SK-N-SH treated with all-trans-retinoic acid at 6 μM for 48 hours (cell line): ENCODE results near the gene PLEKHH3.

Source experiments
- ATAC-seq: fragments of 200-7000 bp; cut with Tn5 transposase; 3 replicates; pipeline ENCODE4 v1.9.1; 2020; ENCODE audit warnings: mild to moderate bottlenecking, moderate library complexity
- ARNTL ChIP-seq: fragments of 450-650 bp; formaldehyde crosslinking; IDR thresholded peaks from 2 replicates; pipeline ENCODE4 v1.5.0; 2020; ENCODE audit warnings: low read depth, mild to moderate bottlenecking, moderate library complexity, borderline replicate concordance
- BACH2 ChIP-seq: fragments of 250-450 bp; sonication (Bioruptor Pico); IDR thresholded peaks from 2 replicates; pipeline ENCODE4 v1.9.0; 2021; ENCODE audit warnings: mild to moderate bottlenecking, borderline replicate concordance
- CREB5 ChIP-seq: fragments of 250-450 bp; sonication (Bioruptor Pico); IDR thresholded peaks from 2 replicates; pipeline ENCODE4 v1.5.1; 2020; ENCODE audit warnings: low read depth, mild to moderate bottlenecking, moderate library complexity
- CSDC2 ChIP-seq: fragments of 250-450 bp; sonication (Bioruptor Pico); IDR thresholded peaks from 2 replicates; pipeline ENCODE4 v1.5.0; 2020; ENCODE audit warnings: mild to moderate bottlenecking, moderate library complexity
- ESRRG ChIP-seq: fragments of 250-450 bp; sonication (Bioruptor Pico); IDR thresholded peaks from 2 replicates; pipeline ENCODE4 v1.6.1; 2021; ENCODE audit warnings: mild to moderate bottlenecking
- GLIS3 ChIP-seq: fragments of 250-450 bp; sonication (Bioruptor Pico); IDR thresholded peaks from 2 replicates; pipeline ENCODE4 v1.5.0; 2020; ENCODE audit warnings: mild to moderate bottlenecking, moderate library complexity
- ISL1 ChIP-seq: fragments of 250-450 bp; sonication (Bioruptor Pico); IDR thresholded peaks from 2 replicates; pipeline ENCODE4 v2.1.2; 2022; ENCODE audit warnings: mild to moderate bottlenecking, moderate library complexity
- OSR1 ChIP-seq: fragments of 250-450 bp; sonication (Bioruptor Pico); IDR thresholded peaks from 2 replicates; pipeline ENCODE4 v1.8.0; 2022; ENCODE audit warnings: moderate library complexity, mild to moderate bottlenecking, inconsistent platforms
- PATZ1 ChIP-seq: fragments of 250-450 bp; sonication (Bioruptor Pico); IDR thresholded peaks from 2 replicates; pipeline ENCODE4 v1.8.0; 2020; ENCODE audit warnings: mild to moderate bottlenecking, moderate library complexity, borderline replicate concordance
- PPARA ChIP-seq: fragments of 250-450 bp; sonication (Bioruptor Pico); IDR thresholded peaks from 2 replicates; pipeline ENCODE4 v1.5.0; 2020; ENCODE audit warnings: mild to moderate bottlenecking, borderline replicate concordance
- RARB ChIP-seq: fragments of 250-450 bp; sonication (Bioruptor Pico); IDR thresholded peaks from 2 replicates; pipeline ENCODE4 v1.8.0; 2021; ENCODE audit warnings: mild to moderate bottlenecking, moderate library complexity
- SNAI2 ChIP-seq: fragments of 250-450 bp; sonication (Bioruptor Pico); IDR thresholded peaks from 2 replicates; pipeline ENCODE4 v1.5.0; 2020; ENCODE audit warnings: mild to moderate bottlenecking, moderate library complexity
- TCF4 ChIP-seq: fragments of 250-450 bp; sonication (Bioruptor Pico); IDR thresholded peaks from 2 replicates; pipeline ENCODE4 v1.8.0; 2021; ENCODE audit warnings: mild to moderate bottlenecking, moderate library complexity, borderline replicate concordance
- TOX ChIP-seq: fragments of 250-450 bp; sonication (Bioruptor Pico); IDR thresholded peaks from 2 replicates; pipeline ENCODE4 v1.8.0; 2021; ENCODE audit warnings: mild to moderate bottlenecking, moderate library complexity, borderline replicate concordance
- TSHZ2 ChIP-seq: fragments of 250-450 bp; sonication (Bioruptor Pico); IDR thresholded peaks from 2 replicates; pipeline ENCODE4 v1.5.0; 2020; ENCODE audit warnings: mild to moderate bottlenecking, moderate library complexity
- ZFP3 ChIP-seq: fragments of 250-450 bp; sonication (Bioruptor Pico); IDR thresholded peaks from 2 replicates; pipeline ENCODE4 v1.5.0; 2020; ENCODE audit warnings: mild to moderate bottlenecking, moderate library complexity
- ZFP30 ChIP-seq: fragments of 450-650 bp; formaldehyde crosslinking; IDR thresholded peaks from 2 replicates; pipeline ENCODE4 v1.5.0; 2022; ENCODE audit warnings: mild to moderate bottlenecking, moderate library complexity
- ZNF565 ChIP-seq: fragments of 450-650 bp; formaldehyde crosslinking; conservative IDR thresholded peaks from 2 replicates; pipeline ENCODE4 v1.5.0; 2020; ENCODE audit warnings: low read depth, mild to moderate bottlenecking, moderate library complexity
- ZNF70 ChIP-seq: fragments of 450-650 bp; formaldehyde crosslinking; IDR thresholded peaks from 2 replicates; pipeline ENCODE4 v1.5.0; 2020; ENCODE audit warnings: mild to moderate bottlenecking, moderate library complexity
- TF ChIP-seq, protein P1 (sequence below): fragments of 250-450 bp; sonication (Bioruptor Pico); IDR thresholded peaks from 2 replicates; pipeline ENCODE4 v1.8.0; 2021; ENCODE audit warnings: low read depth, mild to moderate bottlenecking, moderate library complexity, borderline replicate concordance
- TF ChIP-seq, protein P2 (sequence below): fragments of 250-450 bp; sonication (Bioruptor Pico); IDR thresholded peaks from 2 replicates; pipeline ENCODE4 v1.5.1; 2021; ENCODE audit warnings: mild to moderate bottlenecking, moderate library complexity

Gene PLEKHH3

DNA sequence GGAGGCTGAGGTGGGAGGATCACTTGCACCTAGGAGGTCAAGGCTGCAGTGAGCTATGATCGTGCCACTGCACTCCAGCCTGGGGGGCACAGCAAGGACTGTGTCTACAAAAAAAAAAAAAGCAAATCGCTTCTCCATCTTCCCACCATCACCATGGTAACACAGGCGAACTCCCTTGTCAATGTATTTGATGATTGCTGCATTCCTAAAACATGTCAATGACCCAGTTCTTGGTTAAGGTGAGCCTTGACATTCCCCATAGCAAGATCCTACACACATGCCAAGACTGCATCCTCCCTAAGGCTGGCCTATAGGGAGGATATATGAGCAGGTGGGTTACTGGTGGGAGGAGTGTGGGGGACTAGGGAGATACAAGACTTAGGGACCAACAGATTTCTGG, 17.7 kb upstream of the PLEKHH3 start:
- no peak for ATAC-seq
- TF ChIP-seq, protein P1, sequence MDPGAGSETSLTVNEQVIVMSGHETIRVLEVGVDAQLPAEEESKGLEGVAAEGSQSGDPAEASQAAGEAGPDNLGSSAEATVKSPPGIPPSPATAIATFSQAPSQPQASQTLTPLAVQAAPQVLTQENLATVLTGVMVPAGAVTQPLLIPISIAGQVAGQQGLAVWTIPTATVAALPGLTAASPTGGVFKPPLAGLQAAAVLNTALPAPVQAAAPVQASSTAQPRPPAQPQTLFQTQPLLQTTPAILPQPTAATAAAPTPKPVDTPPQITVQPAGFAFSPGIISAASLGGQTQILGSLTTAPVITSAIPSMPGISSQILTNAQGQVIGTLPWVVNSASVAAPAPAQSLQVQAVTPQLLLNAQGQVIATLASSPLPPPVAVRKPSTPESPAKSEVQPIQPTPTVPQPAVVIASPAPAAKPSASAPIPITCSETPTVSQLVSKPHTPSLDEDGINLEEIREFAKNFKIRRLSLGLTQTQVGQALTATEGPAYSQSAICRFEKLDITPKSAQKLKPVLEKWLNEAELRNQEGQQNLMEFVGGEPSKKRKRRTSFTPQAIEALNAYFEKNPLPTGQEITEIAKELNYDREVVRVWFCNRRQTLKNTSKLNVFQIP (CRISPR knock-in tag) = no peak
- TF ChIP-seq ZFP3 (CRISPR knock-in tag) = no peak
- TF ChIP-seq TOX = no peak
- TF ChIP-seq, protein P2, sequence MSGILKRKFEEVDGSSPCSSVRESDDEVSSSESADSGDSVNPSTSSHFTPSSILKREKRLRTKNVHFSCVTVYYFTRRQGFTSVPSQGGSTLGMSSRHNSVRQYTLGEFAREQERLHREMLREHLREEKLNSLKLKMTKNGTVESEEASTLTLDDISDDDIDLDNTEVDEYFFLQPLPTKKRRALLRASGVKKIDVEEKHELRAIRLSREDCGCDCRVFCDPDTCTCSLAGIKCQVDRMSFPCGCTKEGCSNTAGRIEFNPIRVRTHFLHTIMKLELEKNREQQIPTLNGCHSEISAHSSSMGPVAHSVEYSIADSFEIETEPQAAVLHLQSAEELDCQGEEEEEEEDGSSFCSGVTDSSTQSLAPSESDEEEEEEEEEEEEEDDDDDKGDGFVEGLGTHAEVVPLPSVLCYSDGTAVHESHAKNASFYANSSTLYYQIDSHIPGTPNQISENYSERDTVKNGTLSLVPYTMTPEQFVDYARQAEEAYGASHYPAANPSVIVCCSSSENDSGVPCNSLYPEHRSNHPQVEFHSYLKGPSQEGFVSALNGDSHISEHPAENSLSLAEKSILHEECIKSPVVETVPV (CRISPR knock-in tag) = no peak
- TF ChIP-seq OSR1 (CRISPR knock-in tag) = no peak
- no peak for TF ChIP-seq PATZ1 (CRISPR knock-in tag)
- TF ChIP-seq ESRRG = no peak
- no peak for TF ChIP-seq ISL1 (CRISPR knock-in tag)
- no peak for TF ChIP-seq BACH2 (CRISPR knock-in tag)
- no peak for TF ChIP-seq ZNF565 (CRISPR knock-in tag)
- no peak for TF ChIP-seq GLIS3 (CRISPR knock-in tag)
- no peak for TF ChIP-seq TCF4 (CRISPR knock-in tag)
- no peak for TF ChIP-seq TSHZ2 (CRISPR knock-in tag)
- no peak for TF ChIP-seq ZFP30 (CRISPR knock-in tag)
- TF ChIP-seq ZNF70 (CRISPR knock-in tag) = no peak

DNA sequence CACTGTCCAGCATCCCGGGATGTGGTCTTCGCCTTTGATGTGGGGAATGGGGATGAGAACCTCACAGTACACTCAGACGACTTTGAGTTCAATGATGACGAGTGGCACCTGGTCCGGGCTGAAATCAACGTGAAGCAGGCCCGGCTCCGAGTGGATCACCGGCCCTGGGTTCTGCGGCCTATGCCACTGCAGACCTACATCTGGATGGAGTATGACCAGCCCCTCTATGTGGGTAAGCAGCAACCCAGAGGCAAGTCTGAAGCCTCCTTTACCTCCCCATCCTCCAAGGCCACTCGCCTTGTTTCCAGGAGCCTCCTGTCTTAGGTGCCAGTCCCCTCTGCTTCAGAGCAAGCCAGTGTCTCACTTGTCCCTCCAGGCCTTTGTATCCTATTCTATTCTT, 15.7 kb upstream of the PLEKHH3 start:
- ATAC-seq = no peak
- TF ChIP-seq PPARA (CRISPR knock-in tag) (no peak), ZNF70 (CRISPR knock-in tag) (no peak), RARB (CRISPR knock-in tag) (no peak), OSR1 (CRISPR knock-in tag) (no peak), ESRRG (no peak), ZFP3 (CRISPR knock-in tag) (no peak), TCF4 (CRISPR knock-in tag) (no peak), GLIS3 (CRISPR knock-in tag) (no peak), CREB5 (CRISPR knock-in tag) (no peak), PATZ1 (CRISPR knock-in tag) (no peak), ZFP30 (CRISPR knock-in tag) (no peak), CSDC2 (CRISPR knock-in tag) (no peak), SNAI2 (CRISPR knock-in tag) (no peak), ARNTL (no peak), ZNF565 (CRISPR knock-in tag) (no peak)
- TF ChIP-seq, protein P1 (CRISPR knock-in tag) = no peak
